Measurements from ENCODE around the gene SMO.
"Not testable (repeated sequence)": the region's sequence is repeated elsewhere in the genome, so short reads cannot be mapped to it uniquely, and the experiment has no call there.

The SMO gene

GRCh38 chr7:129245533-129245932 lies 57.1 kb downstream of the SMO start:
- DNase-seq: no peak

DNA sequence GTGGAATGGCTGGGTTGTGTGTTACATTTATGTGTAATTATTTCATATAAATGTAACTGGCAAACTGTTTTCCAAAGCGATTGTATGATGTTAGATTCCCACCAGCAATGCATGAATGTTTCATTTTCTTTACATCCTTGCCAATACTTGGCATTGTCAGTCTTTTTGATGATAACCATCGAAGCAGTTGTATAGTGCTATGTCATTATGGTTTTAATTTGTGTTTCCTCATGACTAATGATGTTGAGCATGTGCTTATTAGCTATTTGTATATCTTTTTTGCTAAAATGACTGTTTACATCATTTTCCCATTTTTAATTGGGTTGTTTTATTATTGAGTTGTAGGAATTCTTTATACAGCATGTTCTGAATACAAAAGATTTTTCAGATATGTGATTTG lies 58.7 kb downstream of the SMO start:
- DNase-seq: no peak

GRCh38 chr7:129252128-129252527 lies 63.7 kb downstream of the SMO start:
- no peak for DNase-seq

GRCh38 chr7:129252603-129253002 lies 64.2 kb downstream of the SMO start:
- DNase-seq: not testable (repeated sequence)

DNA sequence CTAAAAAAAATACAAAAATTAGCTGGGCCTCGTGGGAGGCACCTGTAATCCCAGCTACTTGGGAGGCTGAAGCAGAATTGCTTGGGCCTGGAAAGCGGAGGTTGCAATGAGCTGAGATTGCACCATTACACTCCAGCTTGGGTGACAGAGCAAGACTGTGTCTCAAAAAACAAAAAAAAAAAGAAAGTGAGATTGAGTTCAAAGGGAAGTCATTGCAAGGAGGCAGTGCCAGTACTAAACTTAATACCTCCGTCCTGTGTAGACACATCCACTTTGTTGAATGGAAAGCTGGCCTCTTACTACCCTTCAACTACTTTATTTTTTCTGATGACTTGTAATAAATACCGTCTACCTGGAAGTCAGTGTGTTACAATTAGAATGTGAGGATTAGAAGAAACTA lies 67.4 kb downstream of the SMO start:
- no peak for DNase-seq

DNA sequence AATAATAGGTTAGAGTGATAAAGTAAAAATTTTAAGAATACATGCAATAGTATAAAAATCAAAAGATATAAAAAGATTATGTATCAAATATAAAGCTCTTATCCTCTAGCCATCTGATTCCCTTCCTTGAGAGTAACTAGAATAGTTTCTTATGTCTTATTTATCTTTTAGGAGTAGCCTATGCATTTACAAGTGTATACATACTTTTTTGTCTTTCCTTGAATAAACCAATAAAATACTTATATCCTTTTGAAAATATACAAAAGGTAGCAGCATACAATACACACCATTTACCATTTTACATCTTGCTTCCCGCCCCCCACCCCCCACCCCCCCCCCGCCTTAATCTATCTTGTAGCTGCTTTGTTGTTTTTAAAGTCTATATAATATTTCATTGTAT lies 67.8 kb downstream of the SMO start:
- no peak for DNase-seq

DNA sequence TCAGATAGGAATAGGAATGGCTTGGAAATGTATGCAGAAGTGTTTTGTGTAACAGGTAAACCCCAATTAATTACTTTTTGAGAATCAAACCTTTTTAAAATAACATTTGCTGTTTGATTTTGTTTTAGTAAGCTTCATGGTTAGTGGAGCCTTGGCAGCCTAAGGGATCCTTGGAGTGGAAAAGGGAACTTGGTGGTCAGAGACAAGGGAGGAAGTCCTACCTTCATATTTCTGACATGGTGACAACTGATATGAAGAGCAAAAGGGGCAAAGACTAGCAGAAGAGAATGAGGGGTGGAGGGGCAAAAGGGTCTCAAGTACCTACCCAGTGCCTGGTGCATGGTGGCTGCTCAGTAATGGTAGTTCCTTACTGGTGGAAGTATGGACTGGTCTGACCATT lies 68.7 kb downstream of the SMO start:
- DNase-seq: no peak

- DNase-seq: no peak
These were observed 70.4 kb downstream of the SMO start for GRCh38 chr7:129258649-129259389.

DNA sequence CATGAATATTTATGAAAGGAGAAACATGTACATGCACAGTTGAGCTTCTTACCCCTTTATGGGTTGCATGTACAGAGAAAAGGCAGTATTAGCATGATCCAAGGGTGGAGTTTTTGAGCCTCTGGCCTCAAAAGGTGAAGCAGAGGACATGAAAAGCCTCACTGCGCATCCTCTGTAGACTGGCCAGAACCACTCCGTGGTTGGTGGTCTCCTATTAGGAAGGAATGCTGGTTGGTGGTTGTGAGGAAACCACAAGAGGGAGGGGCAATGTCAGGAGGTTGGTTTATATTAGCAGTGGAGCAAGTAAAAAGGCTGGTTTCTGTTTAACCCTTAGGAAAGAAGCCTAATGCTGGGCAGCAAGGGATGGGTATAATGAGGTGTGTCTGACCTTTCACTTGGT lies 73.9 kb downstream of the SMO start:
- no peak for DNase-seq

All from activated T-cell treated with anti-CD3 and anti-CD28 coated beads, Interleukin-2, amount 50 U/mL, for 1 hour (primary cell).